Uterus (tissue), 2 donors: Measurements from ENCODE around the gene BLOC1S2.
"Not testable (repeated sequence)": the region's sequence is repeated elsewhere in the genome, so short reads cannot be mapped to it uniquely, and the experiment has no call there.

Experiments
- CTCF ChIP-seq, 4 experiments: fragments of 200-600 bp in 2 of 4; fragments of 450-650 bp in 2 of 4; sonication (generic) in 2 of 4; IDR thresholded peaks; one replicate each; pipeline ENCODE4 v1.5.1; 2016 to 2019; ENCODE audit warnings: antibody characterized with exemption in 4 of 4, mild to moderate bottlenecking in 2 of 4, moderate library complexity in 1 of 4
- POLR2A ChIP-seq, 2 donors: fragments of 450-650 bp; IDR thresholded peaks; one replicate each; pipeline ENCODE4 v1.6.1; 2016; ENCODE audit warnings: antibody characterized with exemption in 2 of 2, mild to moderate bottlenecking in 1 of 2, moderate library complexity in 1 of 2

GRCh38 chr10:100301123-100301522, 14.6 kb upstream of the BLOC1S2 start:
- not testable (repeated sequence) for TF ChIP-seq POLR2A, CTCF (IDR thresholded peaks at IDR 0.05)
